HepG2 (cell line): ENCODE data around the gene THSD4. TPM values are rescaled to one million over a fixed set of nuclear protein-coding genes. Genes with fewer than 3 reads are reported as not detected.

Source experiments
- ATAC-seq: fragments of 200-7000 bp; cut with Tn5 transposase; 3 replicates; pipeline ENCODE4 v1.9.1; 2020; ENCODE audit warnings: mild to moderate bottlenecking, moderate library complexity
- BruUV-seq: library from RNA; stranded (reverse); fragments of 400-500 nt; replicated peaks from 2 replicates; lab custom pipeline; 2021; lab: Mats Ljungman, UMichigan
- CTCF ChIA-PET: fragments of 300-600 bp; formaldehyde crosslinking; extraction: SDS; loops from one replicate; lab custom pipeline; 2021; ENCODE audit warnings: low total read pairs, inconsistent platforms, low intra/inter-chr PET ratio; lab: Yijun Ruan, JAX
- POLR2A ChIA-PET: fragments of 350-600 bp; sonication (Branson Sonifier 250); formaldehyde crosslinking; loops from one replicate; lab custom pipeline; 2020; ENCODE audit warnings: antibody characterized with exemption, inconsistent platforms; lab: Yijun Ruan, JAX
- DNase-seq: peaks from one replicate; pipeline ENCODE4 v3.0.0-alpha.2; 2015; ENCODE audit warnings: low spot score
- FAIRE-seq: peaks from 3 replicates; lab custom pipeline; 2011; peaks lifted over from hg19 to GRCh38; lab: Jason Lieb, UNC
- H2AFZ ChIP-seq: one replicate; pipeline ENCODE4 v1.6.1; 2011; ENCODE audit warnings: low read length, inconsistent platforms
- H3K27ac ChIP-seq: fragments of 300-600 bp; 3 replicates; pipeline ENCODE4 v1.8.0; 2011; ENCODE audit warnings: mixed run types, mild to moderate bottlenecking, mixed read lengths, low read length, inconsistent platforms; ENCODE audit not compliant: insufficient read depth; ENCODE audit errors: extremely low read length
- H3K27me3 ChIP-seq, 2 experiments: fragments of 200-600 bp in 1 of 2; 2 replicates in 1 of 2; 3 replicates in 1 of 2; pipeline versions ENCODE4 v1.6.0 to v1.8.0; 2011; ENCODE audit warnings: low read length in 2 of 2, mild to moderate bottlenecking in 2 of 2, moderate library complexity in 2 of 2, inconsistent platforms in 1 of 2; ENCODE audit not compliant: insufficient read depth in 2 of 2, control insufficient read depth in 1 of 2
- H3K36me3 ChIP-seq, 2 experiments: fragments of 200-600 bp in 1 of 2; replicated peaks in 1 of 2; 2 replicates in 1 of 2; 3 replicates in 1 of 2; pipeline versions ENCODE4 v1.5.1 to v1.8.0; 2011; ENCODE audit warnings: low read length in 2 of 2, inconsistent platforms in 1 of 2; ENCODE audit not compliant: insufficient read depth in 2 of 2, control insufficient read depth in 1 of 2
- H3K4me1 ChIP-seq: 2 replicates; pipeline ENCODE4 v1.5.1; 2012; ENCODE audit warnings: low read length, inconsistent platforms; ENCODE audit not compliant: insufficient read depth
- H3K4me2 ChIP-seq: 2 replicates; pipeline ENCODE4 v1.6.0; 2011; ENCODE audit warnings: low read depth, low read length, inconsistent platforms
- H3K4me3 ChIP-seq, 3 experiments: fragments of 200-600 bp in 1 of 3; sonication (generic), shearing (Covaris generic) in 1 of 3; replicated peaks in 1 of 3; 2 replicates each; pipeline ENCODE4 v1.5.1; 2011 to 2016; ENCODE audit warnings: low read length in 3 of 3, inconsistent platforms in 2 of 3, low read depth in 2 of 3, mild to moderate bottlenecking in 2 of 3, control low read depth in 1 of 3, mixed read lengths in 1 of 3; ENCODE audit not compliant: insufficient read depth in 1 of 3
- H3K79me2 ChIP-seq: one replicate; pipeline ENCODE4 v1.6.1; 2011; ENCODE audit warnings: low read length, inconsistent platforms; ENCODE audit not compliant: insufficient read depth
- H3K9ac ChIP-seq: 2 replicates; pipeline ENCODE4 v1.6.0; 2011; ENCODE audit warnings: mild to moderate bottlenecking, low read depth, low read length, inconsistent platforms; ENCODE audit not compliant: insufficient read depth
- H3K9me3 ChIP-seq: 2 replicates; pipeline ENCODE4 v1.5.1; 2012; ENCODE audit warnings: mild to moderate bottlenecking, low read length
- H4K20me1 ChIP-seq: 2 replicates; pipeline ENCODE4 v1.6.0; 2011; ENCODE audit warnings: inconsistent platforms, mild to moderate bottlenecking, low read length, moderate library complexity; ENCODE audit not compliant: insufficient read depth
- HES4 ChIP-seq: sonication (generic); formaldehyde crosslinking; IDR thresholded peaks from 2 replicates; pipeline ENCODE4 v1.9.0; 2021; ENCODE audit warnings: mild to moderate bottlenecking, missing genetic modification reagents, borderline replicate concordance
- HNF4A ChIP-seq: sonication (generic); formaldehyde crosslinking; IDR thresholded peaks from 2 replicates; pipeline ENCODE4 v1.4.0; 2020; ENCODE audit warnings: missing genetic modification reagents
- HNF4G ChIP-seq, 2 experiments: sonication (generic) in 1 of 2; formaldehyde crosslinking in 1 of 2; IDR thresholded peaks; 2 replicates each; pipeline versions ENCODE4 v1.4.0 to v1.6.1; 2011 to 2020; ENCODE audit warnings: borderline replicate concordance in 2 of 2, low read depth in 2 of 2, mild to moderate bottlenecking in 2 of 2, low read length in 1 of 2, missing genetic modification reagents in 1 of 2, moderate library complexity in 1 of 2
- KAT2B ChIP-seq: fragments of 150-350 bp; IDR thresholded peaks from 2 replicates; pipeline ENCODE4 v1.6.1; 2014; ENCODE audit warnings: low read depth, low read length, borderline replicate concordance
- MBNL3 ChIP-seq: fragments of 250-450 bp; sonication (Bioruptor Pico); conservative IDR thresholded peaks from 2 replicates; pipeline ENCODE4 v1.8.0; 2022; ENCODE audit warnings: mild to moderate bottlenecking, inconsistent platforms
- ZBTB7B ChIP-seq: sonication (generic); formaldehyde crosslinking; IDR thresholded peaks from 2 replicates; pipeline ENCODE4 v1.4.0; 2020; ENCODE audit warnings: missing genetic modification reagents
- ZNF232 ChIP-seq: sonication (generic); formaldehyde crosslinking; IDR thresholded peaks from 2 replicates; pipeline ENCODE4 v1.4.0; 2020; ENCODE audit warnings: missing genetic modification reagents, borderline replicate concordance
- ZNF44 ChIP-seq: sonication (generic); formaldehyde crosslinking; IDR thresholded peaks from 2 replicates; pipeline ENCODE4 v1.5.1; 2020; ENCODE audit warnings: mild to moderate bottlenecking, missing genetic modification reagents
- WGBS: methylation state at CpG from one replicate; pipeline ENCODE4 v1.1.6; 2017; ENCODE audit warnings: low lambda C conversion rate; 5-methylcytosine and 5-hydroxymethylcytosine counted together
- in situ Hi-C: cut with HindIII; loops from 2 replicates; pipeline ENCODE4 v1.10.0; 2017; ENCODE audit warnings: low pct_unique_long_range_greater_than_20kb; ENCODE audit not compliant: extremely low pct_ligation_motif_present
- intact Hi-C: fragments of 100-400 bp; cut with micrococcal nuclease; formaldehyde crosslinking; loops from one replicate; pipeline ENCODE4 v1.10.0; 2022; ENCODE audit not compliant: unreplicated experiment
- polyA plus RNA-seq, 8 experiments: library from polyadenylated mRNA; depleted of rRNA in 3 of 8; stranded (reverse) in 7 of 8; unstranded in 1 of 8; fragments of >200 nt; fragmentation: Illumina TruSeq in 4 of 8; extraction: Trizol in 4 of 8; gene quantifications; 2 replicates each; pipeline versions ENCODE4 v1.2.1 to v1.2.3, GENCODE V29; 2011 to 2016; ENCODE audit warnings: low read depth in 4 of 8, missing spikeins in 1 of 8, mixed read lengths in 1 of 8; ENCODE audit not compliant: insufficient read depth in 1 of 8
- total RNA-seq, 5 experiments: library from RNA; depleted of rRNA; stranded (reverse); fragments of >200 nt; fragmentation: Illumina TruSeq; extraction: Trizol; gene quantifications; 2 replicates each; pipeline ENCODE4 v1.2.3, GENCODE V29; 2016; ENCODE audit warnings: low read depth in 1 of 5
- TF ChIP-seq, protein P1 (sequence below): sonication (generic); formaldehyde crosslinking; IDR thresholded peaks from 2 replicates; pipeline ENCODE4 v1.5.1; 2020; ENCODE audit warnings: missing genetic modification reagents, mild to moderate bottlenecking, borderline replicate concordance
- TF ChIP-seq, protein P2 (sequence below): sonication (generic); formaldehyde crosslinking; IDR thresholded peaks from 2 replicates; pipeline ENCODE4 v1.8.1; 2023; ENCODE audit warnings: mild to moderate bottlenecking, inconsistent platforms, moderate library complexity, missing genetic modification reagents, borderline replicate concordance

THSD4 gene
- total and polyA plus RNA-seq, 2 of the 13 experiments (the other 11 are each of a cell fraction or from before 2014, with no cell fraction given) = 0.07 to 0.21 TPM

- H4K20me1 ChIP-seq = no peaks in the 10 kb centered on the region
- ATAC-seq = no peak
- no peaks in the 10 kb centered on the region for H3K79me2 ChIP-seq
- H3K4me2 ChIP-seq = no peak overlapping the region
- H3K27me3 ChIP-seq = peaks cover 0 to 23% of the 10 kb centered on the region in 2 experiments; a peak in 1 of 5 replicates
- POLR2A ChIA-PET = no interaction called here
- intact Hi-C loops = no loop called here
- no TSS peak for BruUV-seq
- no peak overlapping the region for H2AFZ ChIP-seq
- no peak for FAIRE-seq
- H3K9me3 ChIP-seq = no peaks in the 10 kb centered on the region
- H3K4me3 ChIP-seq = no peak overlapping the region
- DNase-seq = no peak
- no peaks in the 10 kb centered on the region for H3K36me3 ChIP-seq
- CTCF ChIA-PET = no interaction called here
- H3K27ac ChIP-seq = no peak overlapping the region
- H3K4me1 ChIP-seq = no peaks in the 10 kb centered on the region
- no peak overlapping the region for H3K9ac ChIP-seq
- TF ChIP-seq HNF4G (IDR thresholded peaks at IDR 0.05; ENCODE audit: borderline replicate concordance, low read depth, low read length) (no peak), HNF4G (CRISPR knock-in tag; IDR thresholded peaks at IDR 0.05; ENCODE audit: borderline replicate concordance, low read depth) (no peak), ZNF232 (CRISPR knock-in tag) (no peak), HES4 (CRISPR knock-in tag) (no peak), MBNL3 (CRISPR knock-in tag) (no peak), KAT2B (no peak), HNF4A (no peak), ZBTB7B (CRISPR knock-in tag) (no peak), ZNF44 (CRISPR knock-in tag) (no peak)
- TF ChIP-seq, protein P1, sequence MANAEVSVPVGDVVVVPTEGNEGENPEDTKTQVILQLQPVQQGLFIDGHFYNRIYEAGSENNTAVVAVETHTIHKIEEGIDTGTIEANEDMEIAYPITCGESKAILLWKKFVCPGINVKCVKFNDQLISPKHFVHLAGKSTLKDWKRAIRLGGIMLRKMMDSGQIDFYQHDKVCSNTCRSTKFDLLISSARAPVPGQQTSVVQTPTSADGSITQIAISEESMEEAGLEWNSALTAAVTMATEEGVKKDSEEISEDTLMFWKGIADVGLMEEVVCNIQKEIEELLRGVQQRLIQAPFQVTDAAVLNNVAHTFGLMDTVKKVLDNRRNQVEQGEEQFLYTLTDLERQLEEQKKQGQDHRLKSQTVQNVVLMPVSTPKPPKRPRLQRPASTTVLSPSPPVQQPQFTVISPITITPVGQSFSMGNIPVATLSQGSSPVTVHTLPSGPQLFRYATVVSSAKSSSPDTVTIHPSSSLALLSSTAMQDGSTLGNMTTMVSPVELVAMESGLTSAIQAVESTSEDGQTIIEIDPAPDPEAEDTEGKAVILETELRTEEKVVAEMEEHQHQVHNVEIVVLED (CRISPR knock-in tag) = no peak
- TF ChIP-seq, protein P2, sequence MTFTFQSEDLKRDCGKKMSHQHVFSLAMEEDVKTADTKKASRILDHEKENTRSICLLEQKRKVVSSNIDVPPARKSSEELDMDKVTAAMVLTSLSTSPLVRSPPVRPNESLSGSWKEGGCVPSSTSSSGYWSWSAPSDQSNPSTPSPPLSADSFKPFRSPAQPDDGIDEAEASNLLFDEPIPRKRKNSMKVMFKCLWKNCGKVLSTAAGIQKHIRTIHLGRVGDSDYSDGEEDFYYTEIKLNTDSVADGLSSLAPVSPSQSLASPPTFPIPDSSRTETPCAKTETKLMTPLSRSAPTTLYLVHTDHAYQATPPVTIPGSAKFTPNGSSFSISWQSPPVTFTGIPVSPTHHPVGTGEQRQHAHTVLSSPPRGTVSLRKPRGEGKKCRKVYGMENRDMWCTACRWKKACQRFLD (CRISPR knock-in tag) = no peak
- WGBS = 0% methylated on average over 2 of the region's 2 CpGs
- in situ Hi-C loops = no loop called here
These were observed 515.2 kb downstream of the THSD4 start for GRCh38 chr15:71630475-71630809.
